ENCODE measurements around the gene GAST. TPM values are rescaled to one million over a fixed set of nuclear protein-coding genes. Genes with fewer than 3 reads are reported as not detected.

Gene GAST
- total RNA-seq, 1 experiment from 2014 or later: not detected

DNA sequence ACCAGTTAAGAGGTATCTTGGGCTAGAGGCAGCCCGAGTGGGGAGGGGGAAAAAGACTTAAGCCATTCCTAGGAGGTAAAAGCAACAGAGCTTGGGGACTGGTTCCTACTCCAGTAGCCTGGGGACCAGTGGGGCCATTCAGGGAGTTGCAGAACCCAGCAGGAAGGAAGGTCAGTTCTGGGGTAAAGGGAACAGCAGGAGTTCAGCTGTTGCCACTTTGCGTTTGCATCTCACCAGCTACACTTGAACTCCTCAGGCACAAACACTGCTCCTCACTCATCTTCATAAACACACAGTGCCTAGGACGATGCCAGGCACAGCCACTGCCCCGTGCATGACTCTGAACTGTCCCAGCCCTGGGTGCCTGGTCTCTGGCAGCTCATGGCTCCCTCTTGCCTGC is 18.3 kb downstream of the GAST start:
- ChIA-PET RAD21 (ENCODE audit: low non-redundant PET in 1 of 2, low total read pairs in 2 of 2, uncharacterized antibody in 2 of 2, unreplicated experiment in 2 of 2) (no interaction called here), CTCF (interaction anchor here (1.1 kb wide), 1 partner anchor 10 kb away, joined by 3 read pairs; no protein-coding TSS in a partner anchor), POLR2A (interaction anchor here (0.8 to 2.4 kb wide), 2 partner anchors 35 to 41 kb away, joined by 3 to 7 read pairs; no protein-coding TSS in a partner anchor)
- TF ChIP-seq, protein P1, sequence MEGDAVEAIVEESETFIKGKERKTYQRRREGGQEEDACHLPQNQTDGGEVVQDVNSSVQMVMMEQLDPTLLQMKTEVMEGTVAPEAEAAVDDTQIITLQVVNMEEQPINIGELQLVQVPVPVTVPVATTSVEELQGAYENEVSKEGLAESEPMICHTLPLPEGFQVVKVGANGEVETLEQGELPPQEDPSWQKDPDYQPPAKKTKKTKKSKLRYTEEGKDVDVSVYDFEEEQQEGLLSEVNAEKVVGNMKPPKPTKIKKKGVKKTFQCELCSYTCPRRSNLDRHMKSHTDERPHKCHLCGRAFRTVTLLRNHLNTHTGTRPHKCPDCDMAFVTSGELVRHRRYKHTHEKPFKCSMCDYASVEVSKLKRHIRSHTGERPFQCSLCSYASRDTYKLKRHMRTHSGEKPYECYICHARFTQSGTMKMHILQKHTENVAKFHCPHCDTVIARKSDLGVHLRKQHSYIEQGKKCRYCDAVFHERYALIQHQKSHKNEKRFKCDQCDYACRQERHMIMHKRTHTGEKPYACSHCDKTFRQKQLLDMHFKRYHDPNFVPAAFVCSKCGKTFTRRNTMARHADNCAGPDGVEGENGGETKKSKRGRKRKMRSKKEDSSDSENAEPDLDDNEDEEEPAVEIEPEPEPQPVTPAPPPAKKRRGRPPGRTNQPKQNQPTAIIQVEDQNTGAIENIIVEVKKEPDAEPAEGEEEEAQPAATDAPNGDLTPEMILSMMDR (IDR thresholded peaks at IDR 0.05 in 2 of 3, conservative IDR thresholded peaks at IDR 0.05 in 1 of 3; ENCODE audit: borderline replicate concordance in 1 of 3, insufficient read depth in 1 of 3, low read depth in 2 of 3, low read length in 2 of 3): no peak
- TF ChIP-seq CBX3 (IDR thresholded peaks at IDR 0.05; ENCODE audit: low read depth) (no peak), EGR1 (IDR thresholded peaks at IDR 0.05; ENCODE audit: low read depth) (no peak), SRF (IDR thresholded peaks at IDR 0.05; ENCODE audit: low read depth) (no peak)
- Histone ChIP-seq H3K9me3 (ENCODE audit: control insufficient read depth in 1 of 2, insufficient read depth in 1 of 2, low read depth in 1 of 2, low read length in 2 of 2) (no peaks in the 10 kb centered on the region), H4K20me1 (ENCODE audit: insufficient read depth) (no peaks in the 10 kb centered on the region), H3K27ac (ENCODE audit: low read depth, low read length) (no peak overlapping the region), H3K4me1 (ENCODE audit: control insufficient read depth in 1 of 2, insufficient read depth in 2 of 2, low read length in 2 of 2) (peaks cover 0 to 17% of the 10 kb centered on the region in 2 experiments; a peak in 2 of 4 replicates), H3K9ac (ENCODE audit: low read length) (no peak overlapping the region), H3K36me3 (ENCODE audit: control insufficient read depth in 1 of 2, insufficient read depth in 2 of 2, low read length in 2 of 2) (no peaks in the 10 kb centered on the region), H2AFZ (ENCODE audit: low read depth, low read length, poor library complexity, severe bottlenecking) (no peak overlapping the region), H3K9me2 (ENCODE audit: insufficient read depth) (no peaks in the 10 kb centered on the region), H3K27me3 (ENCODE audit: insufficient read depth, low read length) (no peaks in the 10 kb centered on the region), H3K79me2 (ENCODE audit: insufficient read depth, low read length) (no peaks in the 10 kb centered on the region), H3K4me2 (ENCODE audit: low read length) (no peak overlapping the region), H3K4me3 (replicated peaks in 1 of 2; ENCODE audit: low read depth in 1 of 2, low read length in 2 of 2) (no peak overlapping the region)
- intact Hi-C loops (cut with micrococcal nuclease): no loop called here
- BruUV-seq (replicated peaks): no TSS peak
- no peak for DNase-seq (ENCODE audit: low read depth, low spot score)
- no peak for ATAC-seq

DNA sequence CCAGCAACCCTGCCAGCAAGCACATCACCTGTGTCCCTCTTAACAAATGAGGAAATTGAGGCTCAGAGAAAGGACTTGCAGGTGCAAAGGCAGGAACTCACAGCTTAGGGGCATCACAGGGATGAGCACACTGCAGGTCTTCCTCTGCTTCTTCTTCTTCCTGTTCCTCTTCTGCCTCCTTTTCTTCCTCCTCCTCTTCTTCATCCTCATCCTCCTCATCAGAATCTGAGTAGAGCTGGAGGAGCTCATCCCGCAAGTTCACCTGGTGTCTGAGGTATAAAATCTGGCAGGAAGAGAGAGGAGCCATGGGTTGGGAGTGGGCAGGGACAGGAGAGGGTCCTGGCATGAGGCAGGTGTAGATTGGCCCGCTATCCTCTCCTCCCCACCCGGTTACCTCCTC is 19.7 kb downstream of the GAST start:
- TF ChIP-seq POLR2AphosphoS5 (IDR thresholded peaks at IDR 0.05; ENCODE audit: low read depth, low read length) (no peak), RAD21 (IDR thresholded peaks at IDR 0.05; ENCODE audit: low read depth) (no peak), CBX3 (IDR thresholded peaks at IDR 0.05; ENCODE audit: low read depth) (no peak)
- ChIA-PET CTCF (no interaction called here), POLR2A (interaction anchor here (0.9 to 2.4 kb wide), 3 partner anchors 39 to 44 kb away, joined by 4 to 7 read pairs (median 4); no protein-coding TSS in a partner anchor), RAD21 (ENCODE audit: low non-redundant PET in 1 of 2, low total read pairs in 2 of 2, uncharacterized antibody in 2 of 2, unreplicated experiment in 2 of 2) (no interaction called here)
- Histone ChIP-seq H3K4me3 (replicated peaks in 1 of 2; ENCODE audit: low read depth in 1 of 2, low read length in 2 of 2) (no peak overlapping the region), H2AFZ (ENCODE audit: low read depth, low read length, poor library complexity, severe bottlenecking) (no peak overlapping the region), H3K79me2 (ENCODE audit: insufficient read depth, low read length) (no peaks in the 10 kb centered on the region), H3K27me3 (ENCODE audit: insufficient read depth, low read length) (no peaks in the 10 kb centered on the region), H3K27ac (ENCODE audit: low read depth, low read length) (no peak overlapping the region), H3K36me3 (ENCODE audit: control insufficient read depth in 1 of 2, insufficient read depth in 2 of 2, low read length in 2 of 2) (no peaks in the 10 kb centered on the region), H3K4me1 (ENCODE audit: control insufficient read depth in 1 of 2, insufficient read depth in 2 of 2, low read length in 2 of 2) (peaks cover 0 to 17% of the 10 kb centered on the region in 2 experiments; a peak in 2 of 4 replicates), H3K9me2 (ENCODE audit: insufficient read depth) (no peaks in the 10 kb centered on the region), H4K20me1 (ENCODE audit: insufficient read depth) (no peaks in the 10 kb centered on the region), H3K9me3 (ENCODE audit: control insufficient read depth in 1 of 2, insufficient read depth in 1 of 2, low read depth in 1 of 2, low read length in 2 of 2) (no peaks in the 10 kb centered on the region), H3K4me2 (ENCODE audit: low read length) (no peak overlapping the region), H3K9ac (ENCODE audit: low read length) (no peak overlapping the region)
- BruUV-seq (replicated peaks): no TSS peak
- intact Hi-C loops (cut with micrococcal nuclease): no loop called here
- ATAC-seq (no peak), DNase-seq (ENCODE audit: low read depth, low spot score) (no peak)

Data from HCT116 (cell line).